Subcutaneous adipose tissue (tissue), 4 donors: Measurements from ENCODE around the gene HS6ST3. TPM values are rescaled to one million over a fixed set of nuclear protein-coding genes. Genes with fewer than 3 reads are reported as not detected.

Experiments used
- total RNA-seq, 4 donors: library from RNA; depleted of rRNA; stranded (reverse); fragments of >200 nt; gene quantifications; one replicate each; pipeline ENCODE4 v1.1.0, GENCODE V29; 2016
- TF ChIP-seq, protein P1 (sequence below): fragments of 450-650 bp; IDR thresholded peaks from one replicate; pipeline ENCODE4 v1.5.1; 2016; ENCODE audit warnings: low read depth, mild to moderate bottlenecking, control low read depth, antibody characterized with exemption, moderate library complexity

HS6ST3 gene
- total RNA-seq, 4 donors from 2014 or later: 0.33 to 1.3 (median 0.99) TPM

DNA sequence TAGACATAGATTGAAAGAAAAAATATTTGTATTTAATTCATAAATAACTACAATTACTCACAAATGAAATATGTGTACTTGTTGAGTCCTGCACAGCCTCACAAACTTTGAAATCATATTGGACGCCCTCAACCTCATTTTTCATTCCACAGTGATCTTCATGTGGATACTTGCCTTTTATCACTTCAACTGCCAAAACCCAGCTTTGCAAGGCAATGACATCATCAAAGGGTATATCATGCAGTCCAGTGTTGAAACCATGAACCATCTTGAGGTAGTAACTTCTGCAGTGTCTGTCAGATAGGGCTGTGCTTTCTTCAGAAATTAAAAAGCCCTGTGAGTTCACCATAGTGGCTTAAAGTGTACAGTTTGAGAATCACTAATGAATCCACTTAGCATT, 82.2 kb downstream of the HS6ST3 start:
- TF ChIP-seq, protein P1, sequence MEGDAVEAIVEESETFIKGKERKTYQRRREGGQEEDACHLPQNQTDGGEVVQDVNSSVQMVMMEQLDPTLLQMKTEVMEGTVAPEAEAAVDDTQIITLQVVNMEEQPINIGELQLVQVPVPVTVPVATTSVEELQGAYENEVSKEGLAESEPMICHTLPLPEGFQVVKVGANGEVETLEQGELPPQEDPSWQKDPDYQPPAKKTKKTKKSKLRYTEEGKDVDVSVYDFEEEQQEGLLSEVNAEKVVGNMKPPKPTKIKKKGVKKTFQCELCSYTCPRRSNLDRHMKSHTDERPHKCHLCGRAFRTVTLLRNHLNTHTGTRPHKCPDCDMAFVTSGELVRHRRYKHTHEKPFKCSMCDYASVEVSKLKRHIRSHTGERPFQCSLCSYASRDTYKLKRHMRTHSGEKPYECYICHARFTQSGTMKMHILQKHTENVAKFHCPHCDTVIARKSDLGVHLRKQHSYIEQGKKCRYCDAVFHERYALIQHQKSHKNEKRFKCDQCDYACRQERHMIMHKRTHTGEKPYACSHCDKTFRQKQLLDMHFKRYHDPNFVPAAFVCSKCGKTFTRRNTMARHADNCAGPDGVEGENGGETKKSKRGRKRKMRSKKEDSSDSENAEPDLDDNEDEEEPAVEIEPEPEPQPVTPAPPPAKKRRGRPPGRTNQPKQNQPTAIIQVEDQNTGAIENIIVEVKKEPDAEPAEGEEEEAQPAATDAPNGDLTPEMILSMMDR: no peak

DNA sequence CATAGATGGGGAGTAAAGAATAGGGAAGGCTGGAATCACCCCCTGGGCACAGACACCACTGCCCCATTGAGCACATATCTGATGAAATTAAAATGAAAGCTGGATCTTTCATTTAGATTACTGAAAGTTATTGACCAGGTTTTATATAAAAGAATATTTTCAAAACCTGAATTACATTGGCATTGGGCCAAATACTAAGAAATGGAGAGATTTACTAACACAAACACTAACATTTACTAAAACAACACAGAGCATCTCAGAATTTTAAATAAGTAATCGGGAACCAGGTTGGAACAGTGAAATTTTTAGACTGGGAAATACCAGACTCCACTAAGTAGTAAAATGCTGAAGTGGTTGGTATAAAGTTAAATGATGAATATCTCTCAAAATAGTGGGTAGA, 88.9 kb downstream of the HS6ST3 start:
- TF ChIP-seq, protein P1: no peak

DNA sequence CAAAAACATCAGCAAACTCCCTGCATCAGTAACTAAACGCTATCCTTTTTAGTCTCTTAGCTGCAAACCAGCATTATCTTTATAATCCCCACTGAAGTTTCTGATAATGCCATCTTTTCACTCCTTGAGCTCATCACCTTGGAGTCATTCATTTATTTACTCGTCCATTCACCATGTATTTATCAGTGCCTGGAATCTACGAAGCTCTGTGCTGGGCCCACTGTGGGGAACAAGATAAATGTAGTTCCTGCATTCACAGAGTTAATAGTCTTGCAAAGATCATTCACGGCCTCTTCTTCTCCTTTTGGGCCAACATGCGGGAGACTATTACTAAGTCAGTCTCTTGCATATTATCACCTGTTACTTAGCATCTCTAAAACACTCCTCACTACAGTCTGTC, 89.4 kb downstream of the HS6ST3 start:
- TF ChIP-seq, protein P1: no peak

DNA sequence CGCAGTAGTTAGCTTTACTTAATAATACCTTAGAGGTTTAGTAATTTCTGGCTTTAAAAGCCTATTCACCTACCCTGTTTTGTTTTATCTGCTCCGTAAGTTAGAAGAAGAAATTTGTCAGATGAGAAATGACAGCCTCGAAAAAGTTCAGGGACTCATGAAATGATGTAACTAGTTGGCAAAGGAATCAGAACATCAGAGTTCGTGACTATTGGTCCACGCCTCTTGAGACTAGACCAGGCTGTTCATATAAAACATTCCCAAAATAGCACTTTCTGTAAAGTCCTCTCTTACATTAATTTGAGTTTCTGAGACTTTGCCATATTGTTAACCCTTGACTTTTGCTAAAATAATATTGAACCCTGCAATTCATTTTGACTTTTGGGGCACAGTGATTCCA, 92.0 kb downstream of the HS6ST3 start:
- TF ChIP-seq, protein P1: no peak

DNA sequence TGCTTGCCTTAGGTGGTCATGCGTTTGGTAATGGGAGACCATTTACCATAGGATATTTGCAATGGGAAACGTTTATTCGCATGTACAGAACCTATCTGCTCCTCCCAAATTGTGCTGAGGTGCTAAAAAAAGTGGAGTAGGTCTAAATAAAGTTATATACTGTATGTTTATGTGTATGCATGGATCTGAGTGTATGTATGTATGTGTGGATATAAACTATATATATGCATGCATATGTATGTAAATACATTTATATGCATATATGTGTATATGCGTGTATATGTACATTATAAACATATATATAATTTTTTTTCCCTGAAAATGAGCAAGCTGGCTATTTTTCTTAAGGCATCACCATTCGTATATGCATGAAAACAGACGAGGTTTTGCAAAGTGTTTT, 95.9 kb downstream of the HS6ST3 start:
- TF ChIP-seq, protein P1: no peak

DNA sequence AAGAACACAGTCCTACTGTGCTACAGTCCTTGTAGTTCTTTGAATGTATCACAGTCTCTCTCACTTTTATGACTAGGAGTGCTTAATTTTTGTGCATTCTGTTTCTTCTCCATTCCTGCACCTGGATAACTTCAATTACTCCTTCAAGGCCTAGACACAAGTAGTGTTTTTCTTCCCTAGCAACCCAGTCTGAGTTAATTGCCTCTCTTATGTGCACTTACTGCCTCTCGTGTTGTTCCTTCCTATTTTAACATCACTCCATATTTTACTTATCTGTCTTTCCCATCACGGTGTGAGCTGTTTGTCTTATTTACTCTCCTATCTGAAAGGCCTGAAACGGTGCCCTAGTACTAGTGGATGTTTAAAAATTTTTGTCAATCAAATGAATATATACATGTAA, 101.5 kb downstream of the HS6ST3 start:
- TF ChIP-seq, protein P1: no peak

DNA sequence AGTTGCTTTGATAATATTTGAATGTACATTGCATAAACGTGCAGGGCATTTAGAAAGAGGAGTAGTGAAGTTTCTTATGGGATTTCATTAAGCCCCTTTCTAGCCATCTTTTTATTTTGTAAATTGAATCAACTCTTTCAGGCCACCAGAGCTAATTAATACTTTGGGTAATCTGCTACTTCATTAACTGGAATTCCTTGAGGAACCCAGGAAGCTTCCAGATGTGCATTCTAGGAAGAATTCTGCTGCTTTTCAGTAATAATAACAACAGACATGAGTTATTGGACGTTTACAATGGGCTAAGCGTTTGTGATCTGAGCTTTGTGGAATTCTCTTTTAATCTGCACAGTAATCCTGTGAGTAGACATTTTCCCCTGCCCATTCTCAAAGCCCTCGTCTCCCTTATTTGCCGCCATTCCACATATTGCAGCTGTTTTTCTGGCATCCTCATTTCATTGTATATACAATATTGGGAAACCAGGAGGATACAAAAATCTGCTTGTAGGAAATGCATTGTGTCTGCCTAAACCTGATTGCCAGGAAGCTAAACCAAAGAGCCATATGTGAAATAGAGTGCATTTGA, 103.9 kb downstream of the HS6ST3 start:
- TF ChIP-seq, protein P1: no peak
